Astrocyte (in vitro differentiated cells and primary cell): ENCODE data around the gene ZMIZ1. TPM values are rescaled to one million over a fixed set of nuclear protein-coding genes. Genes with fewer than 3 reads are reported as not detected.

ENCODE experiments used
- DNase-seq: peaks from one replicate; pipeline ENCODE4 v3.0.0-alpha.2; 2010; ENCODE audit warnings: low read depth
- FAIRE-seq: peaks from 2 replicates; lab custom pipeline; 2011; peaks lifted over from hg19 to GRCh38; lab: Jason Lieb, UNC
- H2AFZ ChIP-seq: 2 replicates; pipeline ENCODE4 v1.6.0; 2012; ENCODE audit warnings: low read depth, low read length, inconsistent platforms
- H3K27ac ChIP-seq: 2 replicates; pipeline ENCODE4 v1.5.1; 2011; ENCODE audit warnings: low read depth, low read length, inconsistent platforms
- H3K27me3 ChIP-seq: 2 replicates; pipeline ENCODE4 v1.6.0; 2011; ENCODE audit warnings: low read length, inconsistent platforms; ENCODE audit not compliant: insufficient read depth
- H3K36me3 ChIP-seq: 2 replicates; pipeline ENCODE4 v1.5.1; 2011; ENCODE audit warnings: low read length, inconsistent platforms; ENCODE audit not compliant: insufficient read depth
- H3K4me1 ChIP-seq: 2 replicates; pipeline ENCODE4 v1.5.1; 2011; ENCODE audit warnings: low read length, inconsistent platforms; ENCODE audit not compliant: insufficient read depth
- H3K4me2 ChIP-seq: 2 replicates; pipeline ENCODE4 v1.6.0; 2012; ENCODE audit warnings: low read length, inconsistent platforms
- H3K4me3 ChIP-seq: 2 replicates; pipeline ENCODE4 v1.5.1; 2011; ENCODE audit warnings: low read depth, mild to moderate bottlenecking, low read length, inconsistent platforms; ENCODE audit not compliant: insufficient read depth
- H3K79me2 ChIP-seq: 2 replicates; pipeline ENCODE4 v1.6.0; 2012; ENCODE audit warnings: mild to moderate bottlenecking, low read length, inconsistent platforms; ENCODE audit not compliant: insufficient read depth
- H3K9ac ChIP-seq: 2 replicates; pipeline ENCODE4 v1.6.0; 2012; ENCODE audit warnings: mild to moderate bottlenecking, low read length, inconsistent platforms
- H3K9me3 ChIP-seq: 2 replicates; pipeline ENCODE4 v1.5.1; 2012; ENCODE audit warnings: low read depth, mild to moderate bottlenecking, low read length, inconsistent platforms; ENCODE audit not compliant: insufficient read depth
- H4K20me1 ChIP-seq: 2 replicates; pipeline ENCODE4 v1.6.0; 2012; ENCODE audit warnings: low read length, inconsistent platforms; ENCODE audit not compliant: insufficient read depth
- H3K27ac Mint-ChIP-seq: one replicate; pipeline ENCODE4 v1.8.0; 2021; ENCODE audit warnings: mild to moderate bottlenecking, mixed read lengths; ENCODE audit not compliant: unreplicated experiment
- H3K27me3 Mint-ChIP-seq: one replicate; pipeline ENCODE4 v1.8.0; 2021; ENCODE audit warnings: low read depth, mixed read lengths; ENCODE audit not compliant: unreplicated experiment
- H3K36me3 Mint-ChIP-seq: one replicate; pipeline ENCODE4 v1.8.0; 2021; ENCODE audit warnings: low read depth, mixed read lengths; ENCODE audit not compliant: unreplicated experiment
- H3K4me1 Mint-ChIP-seq: one replicate; pipeline ENCODE4 v1.8.0; 2021; ENCODE audit warnings: low read depth, mixed read lengths; ENCODE audit not compliant: unreplicated experiment
- H3K4me3 Mint-ChIP-seq: one replicate; pipeline ENCODE4 v1.8.0; 2021; ENCODE audit warnings: mild to moderate bottlenecking, moderate library complexity, mixed read lengths; ENCODE audit not compliant: unreplicated experiment
- H3K9me3 Mint-ChIP-seq: one replicate; pipeline ENCODE4 v1.8.0; 2021; ENCODE audit warnings: mild to moderate bottlenecking, mixed read lengths; ENCODE audit not compliant: unreplicated experiment
- EZH2 ChIP-seq: IDR thresholded peaks from 2 replicates; pipeline ENCODE4 v1.6.1; 2012; ENCODE audit warnings: mild to moderate bottlenecking, low read length, inconsistent platforms; ENCODE audit not compliant: insufficient read depth
- total RNA-seq: library from RNA; stranded (reverse); gene quantifications from 2 replicates; pipeline ENCODE4 v1.2.1, GENCODE V29; 2021
- TF ChIP-seq, protein P1 (sequence below): IDR thresholded peaks from 2 replicates; pipeline ENCODE4 v1.5.1; 2011; ENCODE audit warnings: low read depth, mild to moderate bottlenecking, inconsistent platforms, low read length, moderate library complexity; ENCODE audit not compliant: insufficient read depth

ZMIZ1 gene
- total RNA-seq, 1 donor from 2014 or later: 45.5 TPM

DNA sequence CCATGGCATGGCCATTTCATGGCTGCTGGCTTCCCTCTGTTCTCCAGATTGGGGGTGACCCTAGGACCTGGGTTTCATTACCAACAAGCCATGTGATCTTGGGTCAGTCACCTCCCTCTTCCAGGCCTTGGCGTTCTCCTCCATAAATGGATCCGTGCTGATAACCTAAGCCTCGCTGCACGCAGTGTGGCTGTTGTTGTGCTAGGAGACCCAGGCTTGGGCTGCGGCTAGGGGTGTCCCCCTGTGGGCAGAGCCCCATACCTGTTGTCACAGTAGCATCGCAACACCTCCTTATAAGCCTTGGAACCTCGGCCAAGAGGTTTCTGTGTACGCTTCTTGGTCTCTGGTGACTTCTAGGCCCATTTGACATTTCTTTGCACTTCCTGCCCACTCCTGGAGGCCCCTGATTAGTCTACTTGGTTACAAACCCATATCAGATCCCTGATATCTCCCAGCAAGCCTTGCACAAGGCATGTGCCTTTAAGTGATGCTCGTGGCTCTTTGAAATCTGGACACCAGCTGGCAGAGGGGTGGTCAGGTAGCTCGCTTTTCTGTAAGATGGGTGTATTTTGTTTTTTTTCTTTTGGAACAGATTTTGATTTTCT is 23.6 kb downstream of the ZMIZ1 start:
- Histone ChIP-seq H2AFZ (no peak overlapping the region), H3K27me3 (no peaks in the 10 kb centered on the region), H3K9me3 (no peaks in the 10 kb centered on the region), H3K9ac (no peak overlapping the region), H3K4me2 (no peak overlapping the region), H3K27ac (no peak overlapping the region), H3K4me3 (no peak overlapping the region), H3K79me2 (peaks cover 98% of the 10 kb centered on the region), H4K20me1 (peaks cover 96% of the 10 kb centered on the region), H3K4me1 (peaks cover 38% of the 10 kb centered on the region), H3K36me3 (no peaks in the 10 kb centered on the region)
- Mint-ChIP-seq H3K9me3 (no peaks in the 10 kb centered on the region), H3K4me1 (peaks cover 32% of the 10 kb centered on the region), H3K4me3 (no peak overlapping the region), H3K27me3 (no peaks in the 10 kb centered on the region), H3K27ac (no peak overlapping the region), H3K36me3 (peaks cover 7% of the 10 kb centered on the region)
- DNase-seq (no peak), FAIRE-seq (no peak)
- TF ChIP-seq, protein P1, sequence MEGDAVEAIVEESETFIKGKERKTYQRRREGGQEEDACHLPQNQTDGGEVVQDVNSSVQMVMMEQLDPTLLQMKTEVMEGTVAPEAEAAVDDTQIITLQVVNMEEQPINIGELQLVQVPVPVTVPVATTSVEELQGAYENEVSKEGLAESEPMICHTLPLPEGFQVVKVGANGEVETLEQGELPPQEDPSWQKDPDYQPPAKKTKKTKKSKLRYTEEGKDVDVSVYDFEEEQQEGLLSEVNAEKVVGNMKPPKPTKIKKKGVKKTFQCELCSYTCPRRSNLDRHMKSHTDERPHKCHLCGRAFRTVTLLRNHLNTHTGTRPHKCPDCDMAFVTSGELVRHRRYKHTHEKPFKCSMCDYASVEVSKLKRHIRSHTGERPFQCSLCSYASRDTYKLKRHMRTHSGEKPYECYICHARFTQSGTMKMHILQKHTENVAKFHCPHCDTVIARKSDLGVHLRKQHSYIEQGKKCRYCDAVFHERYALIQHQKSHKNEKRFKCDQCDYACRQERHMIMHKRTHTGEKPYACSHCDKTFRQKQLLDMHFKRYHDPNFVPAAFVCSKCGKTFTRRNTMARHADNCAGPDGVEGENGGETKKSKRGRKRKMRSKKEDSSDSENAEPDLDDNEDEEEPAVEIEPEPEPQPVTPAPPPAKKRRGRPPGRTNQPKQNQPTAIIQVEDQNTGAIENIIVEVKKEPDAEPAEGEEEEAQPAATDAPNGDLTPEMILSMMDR: no peak
- TF ChIP-seq EZH2: no peak

DNA sequence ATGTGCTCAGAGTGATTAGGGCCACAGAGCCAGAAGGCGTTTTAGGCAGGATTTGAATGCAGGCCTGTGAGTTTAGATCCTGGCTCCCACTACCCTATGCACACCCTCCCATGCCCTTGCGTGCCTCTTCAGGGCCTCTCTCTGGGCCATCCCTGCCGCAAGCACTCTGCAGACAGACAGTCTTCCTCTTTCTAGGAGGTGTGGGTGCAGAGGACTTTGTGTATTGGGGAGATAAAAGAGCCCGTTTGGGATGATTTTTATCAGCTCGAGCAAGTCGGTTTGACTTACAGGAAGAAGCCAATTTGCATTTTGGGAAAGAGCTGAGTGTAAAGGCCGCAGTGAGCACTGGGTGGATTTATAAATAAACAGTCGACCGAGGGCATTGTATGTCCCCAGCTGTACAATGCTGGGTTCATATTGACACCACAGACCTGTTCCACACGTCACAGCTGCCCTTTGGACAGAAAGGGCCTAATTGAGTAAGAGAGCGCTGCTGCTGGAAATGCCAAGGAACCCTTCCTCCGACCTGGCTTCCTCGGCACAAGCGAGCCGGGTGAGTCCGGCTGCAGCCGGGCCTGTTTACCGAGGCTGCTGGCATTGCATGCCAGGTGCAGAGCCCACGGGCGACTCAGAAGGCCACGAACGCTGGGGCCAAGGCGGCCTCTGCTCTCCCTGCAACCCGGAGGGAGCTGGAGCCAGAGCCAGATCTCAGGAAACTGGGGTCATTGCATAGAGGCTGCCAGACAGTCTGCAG is 25.1 kb downstream of the ZMIZ1 start:
- TF ChIP-seq, protein P1: no peak
- TF ChIP-seq EZH2: no peak
- H3K9me3 ChIP-seq: no peaks in the 10 kb centered on the region
- DNase-seq: peak; percentile 70
- no peak overlapping the region for H3K27ac Mint-ChIP-seq
- peak overlapping the region; percentile 6 for H3K9ac ChIP-seq
- H3K79me2 ChIP-seq: peaks cover 98% of the 10 kb centered on the region
- H3K27ac ChIP-seq: peak overlapping the region; percentile 33
- H3K27me3 Mint-ChIP-seq: no peaks in the 10 kb centered on the region
- peak overlapping the region; percentile 40 for H3K4me2 ChIP-seq
- no peak overlapping the region for H3K4me3 ChIP-seq
- peaks cover 42% of the 10 kb centered on the region for H3K4me1 Mint-ChIP-seq
- H4K20me1 ChIP-seq: peaks cover 96% of the 10 kb centered on the region
- H3K27me3 ChIP-seq: no peaks in the 10 kb centered on the region
- H3K4me1 ChIP-seq: peaks cover 49% of the 10 kb centered on the region
- H3K9me3 Mint-ChIP-seq: no peaks in the 10 kb centered on the region
- H2AFZ ChIP-seq: no peak overlapping the region
- H3K4me3 Mint-ChIP-seq: no peak overlapping the region
- no peaks in the 10 kb centered on the region for H3K36me3 ChIP-seq
- no peak for FAIRE-seq
- peaks cover 14% of the 10 kb centered on the region for H3K36me3 Mint-ChIP-seq
